ENCODE measurements around the gene FUCA2. TPM values are rescaled to one million over a fixed set of nuclear protein-coding genes. Genes with fewer than 3 reads are reported as not detected.
A peak's percentile ranks its signal among the peaks of the same experiment; 100 is the strongest.

The FUCA2 gene
- 58.7 and 63.8 TPM in 2 replicates for total RNA-seq
- long read RNA-seq, transcript FUCA2-201 (7 exons, 2,356 nt) = major isoform, 644 of 715 reads
- long read RNA-seq, partial matches to known transcripts = 20 of 715 reads
- long read RNA-seq, other reads (novel, unspliced or antisense) = 51 of 715 reads

- Mint-ChIP-seq H3K27me3 (ENCODE audit: unreplicated experiment) (no peaks in the 10 kb centered on the region), H3K4me3 (ENCODE audit: unreplicated experiment) (peak within 1 kb of the TSS; percentile 88), H3K4me1 (ENCODE audit: unreplicated experiment) (peaks cover 25% of the 10 kb centered on the region), H3K27ac (ENCODE audit: unreplicated experiment) (peak within 1 kb of the TSS; percentile 91), H3K9me3 (ENCODE audit: unreplicated experiment) (no peaks in the 10 kb centered on the region), H3K36me3 (ENCODE audit: unreplicated experiment) (peaks cover 12% of the 10 kb centered on the region)
- peak; percentile 94 for DNase-seq (ENCODE audit: extremely low spot score, unreplicated experiment)
- TF ChIP-seq CTCF (IDR thresholded peaks at IDR 0.05) = no peak
Observed at GRCh38 chr6:143510991-143511891, at the start of gene FUCA2. Gene FUCA2, minus strand, starts transcription at chr6:143511720. Its CDS starts 86 bp downstream, at chr6:143511634.

- Mint-ChIP-seq H3K27me3 (ENCODE audit: unreplicated experiment) (no peaks in the 10 kb centered on the region), H3K36me3 (ENCODE audit: unreplicated experiment) (peaks cover 2% of the 10 kb centered on the region), H3K4me3 (ENCODE audit: unreplicated experiment) (no peak overlapping the region), H3K27ac (ENCODE audit: unreplicated experiment) (no peak overlapping the region), H3K9me3 (ENCODE audit: unreplicated experiment) (no peaks in the 10 kb centered on the region), H3K4me1 (ENCODE audit: unreplicated experiment) (peaks cover 8% of the 10 kb centered on the region)
- no peak for TF ChIP-seq CTCF (IDR thresholded peaks at IDR 0.05)
- no peak for DNase-seq (ENCODE audit: extremely low spot score, unreplicated experiment)
Observed at GRCh38 chr6:143561105-143561704, 49.7 kb upstream of the FUCA2 start.

GRCh38 chr6:143559051-143559660, 47.6 kb upstream of the FUCA2 start:
- no peak for DNase-seq (ENCODE audit: extremely low spot score, unreplicated experiment)
- Mint-ChIP-seq H3K4me1 (ENCODE audit: unreplicated experiment) (peaks cover 27% of the 10 kb centered on the region), H3K9me3 (ENCODE audit: unreplicated experiment) (no peaks in the 10 kb centered on the region), H3K27me3 (ENCODE audit: unreplicated experiment) (no peaks in the 10 kb centered on the region), H3K36me3 (ENCODE audit: unreplicated experiment) (peaks cover 2% of the 10 kb centered on the region), H3K27ac (ENCODE audit: unreplicated experiment) (no peak overlapping the region), H3K4me3 (ENCODE audit: unreplicated experiment) (no peak overlapping the region)
- TF ChIP-seq CTCF (IDR thresholded peaks at IDR 0.05) = no peak

- Mint-ChIP-seq H3K4me3 (ENCODE audit: unreplicated experiment) (peak overlapping the region; percentile 8), H3K9me3 (ENCODE audit: unreplicated experiment) (no peaks in the 10 kb centered on the region), H3K4me1 (ENCODE audit: unreplicated experiment) (peaks cover 29% of the 10 kb centered on the region), H3K27me3 (ENCODE audit: unreplicated experiment) (no peaks in the 10 kb centered on the region), H3K36me3 (ENCODE audit: unreplicated experiment) (peaks cover 2% of the 10 kb centered on the region), H3K27ac (ENCODE audit: unreplicated experiment) (peak overlapping the region; percentile 59)
- DNase-seq (ENCODE audit: extremely low spot score, unreplicated experiment) = no peak
- no peak for TF ChIP-seq CTCF (IDR thresholded peaks at IDR 0.05)
Observed at GRCh38 chr6:143556529-143556928, 45.0 kb upstream of the FUCA2 start.
